NCI-H2081 (cell line): Measurements from ENCODE around the gene CARD14.
"Not testable (repeated sequence)": the region's sequence is repeated elsewhere in the genome, so short reads cannot be mapped to it uniquely, and the experiment has no call there.

Experiments
- DNase-seq, 2 experiments: peaks; one replicate each; lab custom pipeline; 2025; lab: John Stamatoyannopoulos, UW

The CARD14 gene

DNA sequence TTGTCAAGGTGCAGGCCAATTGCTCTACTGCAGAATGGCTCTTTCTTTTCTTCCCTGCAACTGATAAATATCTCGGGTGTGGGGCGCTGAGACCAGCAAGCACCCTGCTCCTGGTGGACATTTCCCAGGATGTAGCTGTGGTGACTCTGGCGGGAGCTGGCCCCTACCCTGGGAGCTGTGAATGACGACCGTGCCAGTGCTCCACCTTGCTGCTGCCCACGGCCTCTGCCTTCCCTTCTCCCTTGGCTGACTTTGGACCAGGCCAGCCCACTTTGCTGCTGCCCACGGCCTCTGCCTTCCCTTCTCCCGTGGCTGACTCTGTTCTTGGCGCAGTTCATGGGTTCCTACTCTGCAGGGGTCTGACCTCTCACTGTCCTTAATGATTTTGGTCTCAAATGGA, 16.1 kb downstream of the CARD14 start:
- DNase-seq, result no peak

- DNase-seq, result no peak
Observed at GRCh38 chr17:80187090-80187489, 17.3 kb downstream of the CARD14 start.

- DNase-seq, result no peak
Observed at GRCh38 chr17:80187515-80187941, 17.7 kb downstream of the CARD14 start.

GRCh38 chr17:80189611-80190010, 19.8 kb downstream of the CARD14 start:
- DNase-seq, result no peak

GRCh38 chr17:80190716-80191115, 20.9 kb downstream of the CARD14 start:
- no peak for DNase-seq

- no peak for DNase-seq
Observed at GRCh38 chr17:80191192-80191591, 21.4 kb downstream of the CARD14 start.

DNA sequence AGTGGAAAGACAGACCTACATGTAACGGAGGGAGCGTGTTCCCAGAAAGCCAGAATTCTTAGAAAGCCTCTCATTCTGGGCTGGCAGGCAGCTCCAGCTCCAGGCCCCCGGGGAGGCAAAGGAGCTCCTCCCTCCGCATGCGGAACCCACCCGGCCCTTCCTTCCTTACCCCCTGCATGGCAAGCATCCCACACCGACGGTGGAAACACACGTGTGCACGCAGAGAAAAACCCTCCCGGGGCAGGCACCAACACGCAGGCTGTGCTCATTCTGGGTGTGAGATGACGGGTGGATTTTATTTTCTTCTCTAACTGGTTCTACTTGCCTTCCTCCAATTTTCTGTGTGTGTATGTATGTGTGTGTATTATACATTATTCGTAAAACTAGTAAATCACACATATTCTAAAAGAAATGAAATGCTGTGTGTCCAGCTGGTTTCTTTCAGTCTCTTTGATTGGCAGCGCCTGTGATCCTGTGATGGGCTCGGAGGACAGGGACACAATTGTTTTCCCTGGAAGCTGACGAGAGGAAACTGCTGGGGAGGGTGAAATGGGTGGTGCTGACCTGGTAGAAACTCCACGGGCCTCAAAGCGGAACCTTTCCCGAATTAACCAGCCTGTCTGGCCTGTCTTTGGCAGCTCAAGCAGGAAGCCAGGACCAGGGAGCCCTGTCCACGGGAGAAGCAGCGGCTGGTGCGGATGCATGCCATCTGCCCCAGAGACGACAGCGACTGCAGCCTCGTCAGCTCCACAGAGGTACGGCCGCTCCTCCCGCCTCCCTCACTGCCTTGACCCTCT, 22.2 kb downstream of the CARD14 start:
- DNase-seq, result no peak

DNA sequence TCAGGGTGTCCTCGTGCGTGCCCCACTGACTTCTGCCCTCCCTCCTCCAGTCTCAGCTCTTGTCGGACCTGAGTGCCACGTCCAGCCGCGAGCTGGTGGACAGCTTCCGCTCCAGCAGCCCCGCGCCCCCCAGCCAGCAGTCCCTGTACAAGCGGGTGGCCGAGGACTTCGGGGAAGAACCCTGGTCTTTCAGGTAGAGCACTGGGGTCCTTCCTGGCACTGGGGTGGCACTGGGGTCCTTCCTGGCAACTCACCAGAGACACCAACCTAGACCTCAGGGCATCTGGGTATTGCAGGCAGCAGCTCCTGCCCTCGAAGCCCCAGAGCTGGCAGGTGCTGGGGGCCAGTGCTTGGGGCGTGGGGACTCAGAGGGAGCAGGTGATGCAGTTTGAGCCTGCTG, 25.3 kb downstream of the CARD14 start:
- DNase-seq, result no peak

GRCh38 chr17:80195671-80196529, 26.1 kb downstream of the CARD14 start:
- no peak for DNase-seq

GRCh38 chr17:80196652-80197051, 26.8 kb downstream of the CARD14 start:
- no peak for DNase-seq

- no peak for DNase-seq
Observed at GRCh38 chr17:80198144-80198661, 28.4 kb downstream of the CARD14 start.

DNA sequence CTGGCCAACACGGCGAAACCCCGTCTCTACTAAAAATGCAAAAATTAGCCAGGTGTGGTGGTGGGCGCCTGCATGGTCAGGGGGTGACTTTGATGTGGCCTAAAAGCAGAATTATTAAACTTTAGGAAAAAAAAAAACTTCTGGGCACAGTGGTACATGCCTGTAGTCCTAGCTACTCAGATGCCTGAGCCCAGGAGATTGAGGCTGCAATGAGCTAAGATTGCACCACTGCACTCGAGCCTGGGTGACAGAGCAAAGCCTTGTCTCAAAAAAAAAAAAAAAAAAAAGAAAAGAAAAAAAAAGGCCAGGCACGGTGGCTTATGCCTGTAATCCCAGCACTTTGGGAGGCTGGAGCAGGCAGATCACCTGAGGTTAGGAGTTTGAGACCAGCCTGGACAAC, 29.5 kb downstream of the CARD14 start:
- DNase-seq, result not testable (repeated sequence)

DNA sequence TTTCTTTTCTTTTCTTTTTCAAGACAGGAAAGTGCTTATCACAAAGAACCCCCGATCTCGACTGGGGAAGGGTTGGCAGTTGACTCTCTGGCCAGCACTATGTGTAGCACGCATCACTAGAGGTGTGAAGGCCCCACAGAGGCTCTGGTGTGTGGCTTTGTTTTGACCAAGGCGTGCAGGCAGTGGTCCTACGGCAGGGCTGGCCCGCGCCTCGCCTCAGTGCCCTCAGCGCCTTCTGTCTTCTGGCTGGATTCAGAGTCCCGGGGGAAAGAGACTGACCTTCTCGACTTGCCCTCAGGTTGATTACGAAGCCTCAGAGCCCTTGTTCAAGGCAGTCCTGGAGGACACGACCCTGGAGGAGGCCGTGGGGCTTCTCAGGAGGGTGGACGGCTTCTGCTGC, 31.6 kb downstream of the CARD14 start:
- no peak for DNase-seq

DNA sequence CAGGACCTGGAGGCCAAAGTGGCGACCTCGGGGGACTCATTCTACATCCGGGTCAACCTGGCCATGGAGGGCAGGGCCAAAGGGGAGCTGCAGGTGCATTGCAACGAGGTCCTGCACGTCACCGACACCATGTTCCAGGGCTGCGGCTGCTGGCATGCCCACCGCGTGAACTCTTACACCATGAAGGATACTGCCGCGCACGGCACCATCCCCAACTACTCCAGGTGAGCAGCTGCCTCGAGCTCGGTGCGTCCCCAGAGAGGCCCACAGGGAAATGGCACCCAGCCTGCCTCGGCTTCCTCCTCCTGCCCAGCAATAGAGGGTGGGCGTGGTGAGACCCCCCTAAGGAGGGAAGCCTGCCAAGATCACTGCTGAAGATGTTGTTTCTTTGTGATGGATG, 32.4 kb downstream of the CARD14 start:
- no peak for DNase-seq

DNA sequence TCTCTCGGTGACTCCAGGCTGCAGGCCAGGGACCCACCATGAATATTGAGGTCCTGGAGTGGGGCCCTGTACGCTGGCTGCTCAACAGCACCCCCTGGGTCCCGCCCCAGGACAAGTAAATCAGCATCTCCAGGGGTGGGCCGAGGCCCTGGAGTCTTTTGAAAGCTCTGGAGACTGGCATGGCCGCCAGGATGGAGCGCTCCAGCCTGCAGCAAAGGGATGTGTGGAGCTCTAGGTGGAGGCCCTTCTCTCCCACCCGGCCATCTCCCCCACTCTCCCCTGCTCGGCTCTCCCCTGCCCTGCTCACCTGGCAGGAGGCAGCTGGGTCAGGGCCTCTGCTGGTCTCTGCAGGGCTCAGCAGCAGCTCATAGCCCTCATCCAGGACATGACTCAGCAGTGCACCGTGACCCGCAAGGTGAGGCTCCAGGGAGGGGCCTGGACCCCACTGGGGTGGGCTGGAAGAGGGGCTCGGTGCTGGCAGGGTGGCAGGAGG, 33.7 kb downstream of the CARD14 start:
- DNase-seq, result no peak

GRCh38 chr17:80204626-80205468, 35.0 kb downstream of the CARD14 start:
- DNase-seq, result no peak

- DNase-seq, result no peak
Observed at GRCh38 chr17:80205811-80206210, 36.0 kb downstream of the CARD14 start.

DNA sequence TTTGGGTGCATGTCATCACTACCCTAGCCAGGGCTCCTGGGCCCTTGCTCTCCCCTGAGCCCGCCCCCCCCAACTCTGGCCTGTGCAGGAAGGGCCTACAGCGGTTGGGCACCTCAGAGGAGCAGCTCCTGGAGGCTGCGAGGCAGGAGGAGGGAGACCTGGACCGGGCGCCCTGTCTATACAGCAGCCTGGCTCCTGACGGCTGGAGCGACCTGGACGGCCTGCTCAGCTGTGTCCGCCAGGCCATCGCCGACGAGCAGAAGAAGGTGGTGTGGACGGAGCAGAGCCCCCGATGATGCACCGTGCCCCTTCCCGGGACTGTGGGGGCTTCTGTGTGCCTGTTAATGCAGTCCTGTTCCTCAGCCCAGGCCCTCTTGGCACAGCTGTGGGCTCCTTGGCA, 38.2 kb downstream of the CARD14 start:
- DNase-seq, result no peak

DNA sequence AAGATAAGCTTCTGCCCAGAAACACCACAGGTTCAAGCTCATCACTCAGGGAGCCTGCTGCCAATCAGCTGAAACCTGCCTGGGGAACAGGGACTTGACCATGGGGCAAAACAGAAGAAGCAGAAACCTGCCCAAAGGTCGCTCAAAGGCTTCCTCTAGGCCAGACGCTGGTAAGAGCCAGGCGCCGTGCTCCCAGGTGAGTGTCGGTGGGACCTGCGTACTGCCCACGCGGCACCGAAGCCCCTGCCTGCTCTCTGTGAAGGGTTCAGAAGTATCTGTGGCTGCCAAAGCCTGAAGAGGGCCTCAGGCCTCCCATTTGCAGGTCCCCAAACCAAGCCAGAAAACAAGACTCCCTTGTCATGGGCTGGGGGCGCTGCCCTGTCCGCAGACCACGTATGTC, 39.9 kb downstream of the CARD14 start:
- DNase-seq, result no peak

DNA sequence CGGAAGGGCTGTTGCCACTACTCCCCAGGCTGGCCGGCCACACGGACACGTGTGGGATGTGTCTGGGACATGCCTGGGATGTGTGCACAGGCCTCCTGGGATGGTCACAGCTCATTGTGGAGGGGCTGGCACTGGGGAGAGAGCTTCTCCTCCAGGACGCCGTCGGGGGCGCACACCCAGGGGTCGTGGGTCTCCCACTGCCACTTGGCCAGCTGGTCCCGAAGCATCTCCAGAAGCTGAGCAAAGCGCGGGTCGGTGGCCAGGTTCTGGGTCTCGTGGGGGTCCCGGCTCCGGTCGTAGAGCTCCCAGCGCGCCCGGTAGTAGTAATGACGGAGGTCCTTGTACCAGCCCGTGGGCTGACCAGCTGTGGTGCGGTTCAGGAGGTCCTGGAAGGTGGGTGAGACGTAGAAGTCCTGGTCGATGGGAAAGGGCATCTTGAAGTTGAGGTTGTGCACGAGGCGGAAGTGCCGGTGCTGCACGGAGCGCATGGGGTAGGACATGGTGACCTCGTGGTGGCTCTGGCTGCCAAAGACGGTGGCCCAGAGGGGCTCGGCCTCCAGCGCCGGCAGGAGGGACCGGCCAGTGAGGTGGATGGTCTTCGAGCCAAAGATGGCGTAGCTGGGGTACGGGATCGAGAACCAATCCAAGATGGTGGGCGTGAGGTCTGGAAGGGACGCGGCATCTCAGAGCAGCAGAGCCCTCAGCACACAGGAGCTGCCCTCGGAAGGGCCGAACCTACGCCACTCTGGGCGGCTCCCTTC, 40.7 kb downstream of the CARD14 start:
- DNase-seq, result no peak

DNA sequence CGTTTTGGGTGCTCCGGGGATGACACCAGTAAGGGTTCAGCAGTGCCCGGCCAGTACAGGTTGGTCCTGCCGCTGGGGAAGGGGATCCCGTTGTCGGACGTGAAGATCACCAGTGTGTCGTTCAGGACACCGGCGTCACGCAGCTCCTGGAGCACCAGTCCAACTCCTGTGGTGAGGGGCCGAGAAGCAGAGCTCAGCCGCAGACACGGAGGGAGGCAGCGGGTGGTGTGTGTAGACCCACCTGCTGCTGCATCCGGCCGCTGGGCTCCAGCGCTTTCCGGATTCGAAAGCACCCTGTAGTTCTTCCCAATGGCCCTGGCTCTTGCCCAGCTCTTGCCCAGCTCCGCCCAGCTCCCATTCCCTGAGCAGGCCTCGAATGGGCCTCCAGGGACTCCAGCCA, 42.3 kb downstream of the CARD14 start:
- DNase-seq, result peak; percentile 41 to 76
